Endothelial cell of umbilical vein (primary cell): ENCODE results near the gene RUNDC1. TPM values are rescaled to one million over a fixed set of nuclear protein-coding genes. Genes with fewer than 3 reads are reported as not detected.

Source experiments
- BruUV-seq: library from RNA; stranded (reverse); fragments of 400-500 nt; replicated peaks from 2 replicates; lab custom pipeline; 2021; lab: Mats Ljungman, UMichigan
- CTCF ChIA-PET: fragments of 300-600, 350-600 bp; sonication (Branson Sonifier 250); formaldehyde crosslinking; loops from one replicate; lab custom pipeline; 2021; ENCODE audit warnings: antibody characterized with exemption, inconsistent platforms; lab: Charles Lee
- POLR2A ChIA-PET: fragments of 300-600, 350-600 bp; sonication (Branson Sonifier 250); formaldehyde crosslinking; loops from one replicate; lab custom pipeline; 2021; ENCODE audit warnings: antibody characterized with exemption, inconsistent platforms; lab: Charles Lee
- DNase-seq: peaks from one replicate; pipeline ENCODE4 v3.0.0-alpha.2; 2011; ENCODE audit warnings: low read depth, low spot score
- FAIRE-seq: peaks from 2 replicates; lab custom pipeline; 2011; peaks lifted over from hg19 to GRCh38; lab: Jason Lieb, UNC
- H2AFZ ChIP-seq: 2 replicates; pipeline ENCODE4 v1.6.0; 2012; ENCODE audit warnings: low read depth, low read length, control low read depth, inconsistent platforms
- H3K27ac ChIP-seq: 2 replicates; pipeline ENCODE4 v1.5.1; 2011; ENCODE audit warnings: low read depth, mild to moderate bottlenecking, control low read depth, low read length, moderate library complexity; ENCODE audit not compliant: insufficient read depth
- H3K27me3 ChIP-seq, 2 experiments: 2 replicates each; pipeline versions ENCODE4 v1.6.0 to v1.6.1; 2011; ENCODE audit warnings: low read length in 2 of 2, mixed read lengths in 1 of 2; ENCODE audit not compliant: control insufficient read depth in 2 of 2, insufficient read depth in 2 of 2
- H3K36me3 ChIP-seq, 2 experiments: 2 replicates in 1 of 2; 3 replicates in 1 of 2; pipeline ENCODE4 v1.5.1; 2011; ENCODE audit warnings: low read length in 2 of 2, mild to moderate bottlenecking in 1 of 2, moderate library complexity in 1 of 2; ENCODE audit not compliant: control insufficient read depth in 2 of 2, insufficient read depth in 2 of 2; ENCODE audit errors: extremely low read depth in 1 of 2
- H3K4me1 ChIP-seq: 3 replicates; pipeline ENCODE4 v1.5.1; 2011; ENCODE audit warnings: mild to moderate bottlenecking, low read length; ENCODE audit not compliant: control insufficient read depth, insufficient read depth; ENCODE audit errors: extremely low read depth
- H3K4me2 ChIP-seq: 2 replicates; pipeline ENCODE4 v1.6.1; 2011; ENCODE audit warnings: low read length, control low read depth, mixed read lengths; ENCODE audit not compliant: insufficient read depth
- H3K4me3 ChIP-seq, 3 experiments: fragments of 200-600 bp in 1 of 3; sonication (generic), shearing (Covaris generic) in 1 of 3; replicated peaks in 1 of 3; 2 replicates each; pipeline ENCODE4 v1.5.1; 2011 to 2016; ENCODE audit warnings: control low read depth in 3 of 3, low read length in 3 of 3, mild to moderate bottlenecking in 2 of 3, inconsistent platforms in 1 of 3, low read depth in 1 of 3, moderate library complexity in 1 of 3; ENCODE audit not compliant: insufficient read depth in 1 of 3
- H3K79me2 ChIP-seq: 2 replicates; pipeline ENCODE4 v1.6.0; 2012; ENCODE audit warnings: low read length, inconsistent platforms; ENCODE audit not compliant: control insufficient read depth, insufficient read depth
- H3K9ac ChIP-seq: replicated peaks from 2 replicates; pipeline ENCODE3; 2011; ENCODE audit warnings: low read length, control low read depth; ENCODE audit not compliant: insufficient read depth; ENCODE audit errors: extremely low read depth
- H3K9me1 ChIP-seq: replicated peaks from 3 replicates; pipeline ENCODE4 v1.6.0; 2011; ENCODE audit warnings: mild to moderate bottlenecking, low read length; ENCODE audit not compliant: control insufficient read depth, insufficient read depth; ENCODE audit errors: extremely low read depth
- H3K9me3 ChIP-seq: replicated peaks from 2 replicates; pipeline ENCODE4 v1.5.1; 2012; ENCODE audit warnings: low read length, inconsistent platforms; ENCODE audit not compliant: control insufficient read depth, insufficient read depth
- H4K20me1 ChIP-seq: replicated peaks from 2 replicates; pipeline ENCODE3; 2011; ENCODE audit warnings: mild to moderate bottlenecking, low read length; ENCODE audit not compliant: control insufficient read depth, insufficient read depth; ENCODE audit errors: extremely low read depth
- CTCF ChIP-seq, 2 donors: IDR thresholded peaks; 1 replicate in 1 of 2; 2 replicates in 1 of 2; pipeline ENCODE4 v1.5.1; 2011; ENCODE audit warnings: low read length in 2 of 2, mild to moderate bottlenecking in 2 of 2, moderate library complexity in 2 of 2, control low read depth in 1 of 2, inconsistent platforms in 1 of 2, low read depth in 1 of 2; ENCODE audit not compliant: insufficient read depth in 1 of 2; ENCODE audit errors: extremely low read depth in 1 of 2
- EZH2 ChIP-seq: IDR thresholded peaks from 2 replicates; pipeline ENCODE4 v1.6.1; 2012; ENCODE audit warnings: borderline replicate concordance, low read depth, mild to moderate bottlenecking, moderate library complexity, low read length, inconsistent platforms; ENCODE audit not compliant: severe bottlenecking
- FOS ChIP-seq: IDR thresholded peaks from 2 replicates; pipeline ENCODE4 v1.6.1; 2011; ENCODE audit warnings: mild to moderate bottlenecking, low read length, moderate library complexity, borderline replicate concordance; ENCODE audit not compliant: insufficient read depth
- GATA2 ChIP-seq: IDR thresholded peaks from 2 replicates; pipeline ENCODE4 v1.7.0; 2011; ENCODE audit warnings: low read depth, mild to moderate bottlenecking, moderate library complexity, mixed read lengths, low read length; ENCODE audit not compliant: insufficient read length, insufficient read depth
- JUN ChIP-seq: IDR thresholded peaks from 2 replicates; pipeline ENCODE4 v1.6.1; 2011; ENCODE audit warnings: borderline replicate concordance, low read depth; ENCODE audit not compliant: insufficient read length, insufficient read depth
- MAX ChIP-seq: IDR thresholded peaks from 2 replicates; pipeline ENCODE4 v1.6.1; 2011; ENCODE audit not compliant: insufficient read depth, insufficient read length
- MYC ChIP-seq: IDR thresholded peaks from one replicate; pipeline ENCODE4 v1.6.1; 2011; ENCODE audit warnings: mild to moderate bottlenecking, low read depth, low read length
- POLR2A ChIP-seq: IDR thresholded peaks from 2 replicates; pipeline ENCODE4 v1.6.1; 2012; ENCODE audit warnings: low read depth, mild to moderate bottlenecking, control low read depth, low read length
- POLR2AphosphoS5 ChIP-seq: IDR thresholded peaks from 2 replicates; pipeline ENCODE4 v1.6.1; 2012; ENCODE audit warnings: low read depth, mild to moderate bottlenecking, control low read depth, low read length, moderate library complexity; ENCODE audit not compliant: insufficient read depth
- dilution Hi-C: fragments of 300-500 bp; cut with MboI; formaldehyde crosslinking; loops from one replicate; pipeline ENCODE4 v1.15.0; 2019; ENCODE audit warnings: low sequenced_read_pairs; ENCODE audit not compliant: extremely low pct_ligation_motif_present
- intact Hi-C: fragments of 100-400 bp; cut with micrococcal nuclease; formaldehyde crosslinking; loops from one replicate; pipeline ENCODE4 v1.10.0; 2022
- polyA plus RNA-seq, 4 experiments: library from polyadenylated mRNA; depleted of rRNA in 3 of 4; stranded (reverse) in 3 of 4; unstranded in 1 of 4; fragments of >200 nt; gene quantifications; 2 replicates each; pipeline versions ENCODE4 v1.2.1 to v1.2.3, GENCODE V29; 2011 to 2012; ENCODE audit warnings: missing spikeins in 1 of 4
- total RNA-seq: library from RNA; stranded (reverse); gene quantifications from 2 replicates; pipeline ENCODE4 v1.2.3, GENCODE V29; 2021

Gene RUNDC1
- total and polyA plus RNA-seq, 2 donors (not counting 3 experiments of a cell fraction or from before 2014, with no cell fraction given): 9.2 to 12.0 TPM

- ChIA-PET CTCF (interaction anchor here (0.6 kb wide), 2 partner anchors 146 to 322 kb away, joined by 3 read pairs; partner anchors contain the start of gene NBR1), POLR2A (no interaction called here)
- Histone ChIP-seq H3K9me3 (no peaks in the 10 kb centered on the region), H3K4me3 (no peak overlapping the region), H3K4me1 (peaks cover 3% of the 10 kb centered on the region), H2AFZ (no peak overlapping the region), H3K27ac (no peak overlapping the region), H3K36me3 (no peaks in the 10 kb centered on the region), H4K20me1 (no peaks in the 10 kb centered on the region), H3K27me3 (peaks cover 0 to 1% of the 10 kb centered on the region in 2 experiments), H3K79me2 (peaks cover 11% of the 10 kb centered on the region), H3K4me2 (no peak overlapping the region), H3K9me1 (no peaks in the 10 kb centered on the region), H3K9ac (no peak overlapping the region)
- BruUV-seq: no TSS peak
- dilution Hi-C loops: no loop called here
- DNase-seq: no peak
- intact Hi-C loops: loop anchor here (2.0 kb wide), 1 partner anchor 99 kb away; the partner anchor contains the start of gene BRCA1
- FAIRE-seq: no peak
- no peak for TF ChIP-seq POLR2AphosphoS5
- TF ChIP-seq JUN: no peak
- TF ChIP-seq POLR2A: no peak
- TF ChIP-seq CTCF (IDR thresholded peaks at IDR 0.05; ENCODE audit: extremely low read depth in 1 of 2, insufficient read depth in 1 of 2, low read depth in 1 of 2, low read length in 2 of 2): no peak
- no peak for TF ChIP-seq GATA2
- TF ChIP-seq FOS: no peak
- no peak for TF ChIP-seq MAX
- TF ChIP-seq MYC: no peak
- no peak for TF ChIP-seq EZH2
Measured at GRCh38 chr17:43025766-43026537, 45.6 kb downstream of the RUNDC1 start.
